HG02885 (cell line): Measurements from ENCODE around the gene TNFRSF9.
A peak's percentile ranks its signal among the peaks of the same experiment; 100 is the strongest.
"Not testable (repeated sequence)": the region's sequence is repeated elsewhere in the genome, so short reads cannot be mapped to it uniquely, and the experiment has no call there.

Source experiments
- ATAC-seq: cut with Tn5 transposase; IDR thresholded peaks from one replicate; pipeline ENCODE4 v1.9.1; 2021; ENCODE audit warnings: mild to moderate bottlenecking; ENCODE audit not compliant: unreplicated experiment, poor library complexity

TNFRSF9 gene

DNA sequence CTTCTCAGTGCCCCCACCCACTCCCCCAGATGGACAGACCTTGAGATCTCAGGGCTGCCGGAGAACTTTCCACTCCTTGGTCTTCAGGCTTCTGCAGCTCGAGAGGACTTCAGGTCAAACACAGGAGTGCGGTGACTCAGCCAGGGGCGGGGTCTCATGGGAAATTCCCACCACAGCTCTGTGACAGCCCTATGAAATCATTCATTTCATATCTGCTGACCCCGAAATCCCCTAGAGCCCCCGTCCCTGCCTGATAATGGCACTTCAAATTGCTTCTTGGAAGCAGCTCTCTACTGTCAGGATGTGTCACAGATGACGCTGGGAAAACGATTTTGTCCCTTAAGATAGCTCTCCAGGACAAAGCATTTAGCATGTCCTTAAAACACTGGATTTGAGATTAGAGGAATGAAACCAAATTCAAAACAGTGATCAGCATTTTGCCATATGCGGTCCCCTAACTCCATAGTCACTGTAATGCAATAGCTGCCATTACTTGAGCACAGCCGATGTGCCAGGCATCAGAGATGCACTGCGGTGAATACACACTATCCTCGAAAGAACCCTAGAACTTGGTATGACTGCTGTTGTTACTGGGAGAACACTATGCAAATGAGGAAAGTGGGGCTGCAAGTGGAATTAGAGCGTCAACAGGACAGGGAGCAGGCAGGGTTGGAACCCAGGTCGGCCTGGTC lies at the start of gene TNFRSF9:
Gene TNFRSF9, minus strand, starts transcription at position 95 of the 692 bp plus-strand sequence. CDS start 845 bp downstream, outside the sequence.
- no peak for ATAC-seq

DNA sequence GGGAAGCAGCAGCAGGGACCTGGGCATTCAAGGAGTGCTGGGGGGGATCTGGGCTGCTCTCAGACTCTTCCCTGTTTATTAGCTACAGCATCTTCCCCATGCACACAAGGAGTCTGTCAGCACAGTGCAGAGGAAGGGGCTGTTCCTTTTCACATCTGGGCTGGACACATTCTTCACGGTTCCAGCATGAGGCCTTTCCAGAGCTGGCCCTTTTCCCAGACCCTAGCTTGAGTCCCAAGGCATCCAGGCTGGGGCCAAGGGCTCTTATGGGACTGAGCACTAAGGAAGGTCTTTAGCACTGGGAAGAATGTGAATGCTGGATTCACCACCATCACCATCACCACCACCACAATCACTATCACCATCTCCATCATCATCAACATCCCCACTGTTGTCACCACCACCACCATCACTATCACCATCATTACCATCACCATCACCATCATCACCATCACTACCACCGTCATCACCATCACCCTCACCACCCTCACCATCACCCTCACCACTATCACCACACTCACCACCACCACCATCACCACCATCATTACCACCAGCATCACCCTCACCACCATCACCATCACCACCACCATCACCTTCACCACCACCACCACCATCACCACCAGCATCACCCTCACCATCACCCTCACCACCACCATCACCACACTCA lies 49.3 kb upstream of the TNFRSF9 start:
- ATAC-seq: no peak

DNA sequence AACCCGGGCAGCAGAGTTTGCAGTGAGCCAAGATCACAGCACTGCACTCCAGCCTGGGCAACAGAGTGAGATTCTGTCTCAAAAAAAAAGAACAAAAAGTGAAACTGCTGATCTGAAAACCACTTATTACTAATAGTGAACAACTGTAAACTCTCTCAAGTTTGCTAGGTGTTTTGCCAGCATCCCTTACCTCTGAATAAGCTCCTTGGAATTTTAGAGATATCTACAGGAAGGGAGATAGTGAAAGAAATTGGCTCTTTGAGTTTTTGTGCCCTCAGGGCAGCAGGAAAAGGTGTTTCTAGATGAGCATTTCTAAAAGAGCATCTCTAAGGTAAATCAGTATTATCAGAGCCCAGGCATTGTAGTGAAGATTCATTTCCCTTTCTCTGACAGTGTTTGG lies 47.9 kb upstream of the TNFRSF9 start:
- no peak for ATAC-seq

DNA sequence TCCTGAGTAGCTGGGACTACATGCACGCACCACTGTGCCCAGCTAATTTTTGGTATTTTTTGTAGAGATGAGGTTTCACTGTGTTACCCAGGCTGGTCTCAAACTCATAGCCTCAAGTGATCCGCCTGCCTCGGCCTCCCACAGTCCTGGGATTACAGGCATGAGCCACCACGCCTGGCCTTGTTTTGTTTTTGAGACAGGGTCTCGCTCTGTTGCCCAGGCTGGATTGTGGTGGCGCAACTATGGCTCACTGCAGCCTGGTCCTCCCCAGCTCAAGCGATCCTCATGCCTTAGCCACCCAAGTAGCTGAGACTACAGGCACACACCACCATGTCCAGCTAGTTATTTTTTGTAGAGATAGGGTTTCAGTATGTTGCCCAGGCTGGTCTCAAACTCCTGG lies 46.9 kb upstream of the TNFRSF9 start:
- ATAC-seq: no peak

DNA sequence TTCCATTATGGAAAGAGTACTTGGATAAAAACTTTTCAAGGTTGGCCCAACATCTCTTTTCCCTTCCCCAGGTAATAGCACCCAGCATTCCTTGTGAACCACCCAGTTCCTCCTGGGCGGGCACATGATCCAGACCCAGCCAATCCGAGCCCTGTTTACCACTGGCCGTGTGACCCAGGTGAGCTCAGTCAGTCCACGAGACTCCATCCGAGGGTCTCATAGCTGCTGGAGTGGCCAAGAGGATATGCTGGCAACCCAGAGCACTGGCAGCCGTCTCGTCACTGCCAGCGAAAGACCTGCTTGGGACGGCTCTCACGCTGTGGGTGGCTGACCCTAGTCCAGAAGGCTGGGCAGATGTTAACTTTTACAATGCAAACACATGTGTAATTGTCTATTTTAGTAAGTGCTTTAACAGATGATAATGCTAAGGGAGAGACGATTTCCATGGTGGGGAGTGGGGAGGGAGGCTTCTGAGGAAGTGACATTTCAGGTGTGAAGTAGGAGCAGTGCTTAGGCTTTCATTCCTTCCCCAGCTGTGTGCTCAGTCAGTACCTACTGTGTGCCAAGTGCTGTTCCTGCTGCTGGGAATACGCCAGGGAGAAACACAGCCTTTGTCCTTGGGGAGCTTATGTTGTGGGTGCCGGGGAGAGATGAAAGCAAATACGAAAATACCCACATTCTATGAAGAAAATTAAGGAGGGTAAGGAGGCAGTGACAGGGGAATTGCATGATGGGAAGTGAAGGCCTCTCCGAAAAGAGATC lies 45.4 kb upstream of the TNFRSF9 start:
- ATAC-seq: no peak

DNA sequence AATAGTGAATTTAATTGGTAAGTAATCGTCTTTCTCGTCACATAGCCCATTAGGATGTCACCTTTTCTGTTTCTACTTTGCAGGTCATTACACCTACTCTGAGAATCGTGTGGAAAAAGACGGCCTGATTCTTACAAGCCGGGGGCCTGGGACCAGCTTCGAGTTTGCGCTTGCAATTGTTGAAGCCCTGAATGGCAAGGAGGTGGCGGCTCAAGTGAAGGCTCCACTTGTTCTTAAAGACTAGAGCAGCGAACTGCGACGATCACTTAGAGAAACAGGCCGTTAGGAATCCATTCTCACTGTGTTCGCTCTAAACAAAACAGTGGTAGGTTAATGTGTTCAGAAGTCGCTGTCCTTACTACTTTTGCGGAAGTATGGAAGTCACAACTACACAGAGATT lies 44.2 kb upstream of the TNFRSF9 start:
- no peak for ATAC-seq

DNA sequence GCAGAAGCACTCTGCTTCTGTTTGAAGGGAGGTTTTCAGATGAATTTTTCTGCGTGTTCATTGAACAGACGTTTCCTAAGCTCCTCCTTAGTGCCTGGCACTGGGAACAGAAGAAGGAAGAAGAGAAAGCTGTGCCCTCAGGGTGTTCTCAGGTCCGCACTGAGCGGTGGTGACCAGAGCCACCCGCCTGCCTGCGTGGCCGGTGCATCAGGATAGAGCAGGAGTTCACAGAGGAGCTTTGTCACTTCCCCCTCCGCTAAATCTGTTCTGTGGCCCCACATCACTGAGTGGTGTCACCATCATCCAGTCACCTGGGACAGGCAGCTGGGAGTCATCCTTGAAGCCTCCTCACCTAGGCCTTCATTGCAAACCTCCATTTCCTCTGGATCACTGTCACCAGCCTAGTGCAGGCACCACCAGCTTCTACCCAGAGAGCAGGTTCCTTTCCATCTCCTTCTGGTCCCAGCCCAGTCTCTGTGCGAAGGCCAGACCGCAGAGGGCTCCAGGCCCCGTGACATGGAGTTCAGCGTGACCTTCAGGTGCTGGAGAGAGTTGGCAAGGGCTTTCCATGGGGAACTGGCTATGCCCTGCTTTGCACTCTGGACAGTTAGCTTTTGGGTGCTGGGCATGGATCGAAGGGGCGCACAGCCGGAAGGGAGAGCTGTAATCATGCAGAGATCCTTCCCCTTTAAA lies 42.6 kb upstream of the TNFRSF9 start:
- no peak for ATAC-seq

DNA sequence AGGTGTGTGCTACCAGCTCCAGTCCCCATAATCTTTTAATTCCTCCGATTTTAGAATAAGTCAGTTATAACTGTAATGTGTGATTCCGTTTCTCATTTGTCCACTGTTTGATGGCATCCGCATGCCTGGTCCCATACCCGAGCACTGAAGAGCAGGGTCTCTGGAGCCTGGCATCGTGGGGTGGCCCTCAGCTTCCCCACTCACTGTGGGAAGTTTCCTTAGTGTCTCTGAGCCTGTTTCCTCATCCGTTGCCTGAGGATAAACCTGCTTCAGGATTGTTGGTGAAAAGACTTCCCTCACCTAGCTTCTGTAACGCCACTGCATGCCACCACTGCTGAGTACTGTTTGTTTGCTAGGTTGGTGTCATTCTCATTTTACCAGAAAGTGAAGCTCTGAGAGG lies 40.3 kb upstream of the TNFRSF9 start:
- ATAC-seq: no peak

DNA sequence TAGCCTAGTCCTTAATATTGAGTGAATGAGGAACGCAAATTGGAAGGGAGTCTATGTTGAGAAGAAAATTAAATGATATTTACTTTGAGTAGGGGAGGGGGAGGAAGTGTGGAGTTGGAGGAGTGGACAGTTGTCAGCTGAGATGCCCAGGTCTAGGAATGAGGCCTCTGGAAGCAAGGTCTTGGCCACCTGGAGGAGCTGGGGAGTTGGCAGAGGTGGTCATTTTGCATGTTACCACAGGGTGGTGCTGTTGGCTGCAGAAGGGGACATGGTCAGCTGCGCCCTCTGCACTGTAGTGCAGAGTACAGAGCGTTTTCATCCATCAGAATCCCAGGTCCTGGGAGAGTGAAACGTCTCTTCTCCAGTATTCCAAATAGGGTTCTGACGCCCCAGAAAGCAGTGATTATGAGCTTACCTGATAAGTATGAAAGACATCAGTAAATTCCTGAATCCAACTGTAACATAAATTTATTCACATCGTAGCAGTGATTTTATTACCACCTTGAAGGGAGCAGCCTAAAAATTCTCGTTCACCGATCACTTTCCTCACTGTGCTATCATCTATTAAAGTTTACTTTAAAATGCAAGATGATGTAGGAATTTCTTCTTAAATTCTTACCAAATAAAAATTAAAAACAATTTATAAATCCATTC lies 34.7 kb upstream of the TNFRSF9 start:
- no peak for ATAC-seq

DNA sequence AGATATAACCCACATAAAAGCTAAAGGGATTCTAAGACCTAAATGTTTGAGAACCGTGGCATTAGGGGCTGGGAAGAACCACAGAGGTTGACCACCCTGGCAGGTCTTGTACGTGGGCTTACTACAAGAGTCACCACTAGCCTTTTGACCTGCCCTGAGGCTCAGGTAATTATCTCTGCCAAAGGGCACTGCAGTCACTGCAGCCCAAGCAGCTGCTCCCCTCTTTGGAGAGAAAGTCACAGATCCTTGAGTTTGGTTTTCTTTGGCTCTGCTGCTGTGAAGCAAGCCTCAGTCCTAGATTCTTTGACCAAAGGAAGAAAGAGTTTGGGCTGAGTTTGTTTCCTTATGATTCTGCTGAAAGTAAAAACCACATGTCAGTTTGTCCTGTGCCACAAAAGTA lies 32.4 kb upstream of the TNFRSF9 start:
- ATAC-seq: no peak

DNA sequence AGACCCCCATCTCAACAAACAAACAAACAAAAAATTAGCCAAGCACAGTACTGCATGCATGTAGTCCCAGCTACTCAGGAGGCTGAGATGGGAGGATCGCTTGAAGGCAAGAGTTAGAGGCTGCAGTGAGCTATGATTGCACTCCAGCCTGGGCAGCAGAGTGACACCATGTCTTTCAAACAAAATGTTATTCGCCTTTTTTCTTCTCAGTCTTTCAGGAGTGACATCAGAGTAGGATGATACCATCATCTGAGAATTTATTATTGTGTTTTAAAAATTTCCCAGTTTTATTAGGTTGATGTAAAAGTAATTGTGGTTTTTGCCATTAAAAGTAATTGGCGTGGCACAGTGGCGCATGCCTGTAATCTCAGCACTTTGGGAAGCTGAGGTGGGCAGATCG lies 31.6 kb upstream of the TNFRSF9 start:
- no peak for ATAC-seq

DNA sequence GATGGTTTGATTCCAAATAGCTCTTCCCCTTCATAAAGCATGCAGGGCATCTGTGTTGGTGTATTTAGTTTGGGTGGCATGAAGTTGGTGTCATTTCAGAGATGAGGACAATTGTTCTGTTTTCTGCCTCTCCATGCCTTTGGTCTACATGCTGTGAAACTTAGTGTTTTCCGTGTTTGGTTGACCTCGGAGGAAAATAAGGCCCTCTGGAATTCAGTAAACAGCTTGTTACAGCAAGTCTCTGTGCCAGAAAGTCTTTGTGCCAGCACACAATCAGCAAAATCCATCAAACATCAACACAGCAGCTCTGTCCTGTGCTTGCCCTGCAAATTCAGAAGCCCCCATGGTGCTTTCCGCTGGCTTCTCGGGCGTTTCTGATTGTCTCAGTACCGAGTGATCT lies 30.4 kb upstream of the TNFRSF9 start:
- ATAC-seq: no peak

DNA sequence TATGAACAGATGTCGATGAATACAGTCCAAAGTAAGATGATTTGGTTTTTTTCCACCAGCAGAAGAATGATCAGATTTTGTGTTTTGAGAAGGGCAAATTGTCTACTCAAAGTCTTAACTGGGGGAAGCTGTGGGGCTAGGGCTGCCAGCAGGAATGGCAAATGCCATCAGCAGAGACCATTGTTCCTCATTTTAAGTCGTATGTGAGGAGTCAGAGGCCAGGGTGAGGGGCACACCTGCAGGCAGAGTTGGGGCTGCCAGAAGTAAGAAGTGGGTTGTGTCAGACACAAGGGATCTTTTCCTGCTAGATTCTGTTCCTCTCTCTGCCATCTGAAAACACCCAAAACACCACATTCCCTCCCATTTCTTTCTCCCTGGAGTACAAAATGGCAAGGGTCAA lies 29.6 kb upstream of the TNFRSF9 start:
- ATAC-seq: no peak

DNA sequence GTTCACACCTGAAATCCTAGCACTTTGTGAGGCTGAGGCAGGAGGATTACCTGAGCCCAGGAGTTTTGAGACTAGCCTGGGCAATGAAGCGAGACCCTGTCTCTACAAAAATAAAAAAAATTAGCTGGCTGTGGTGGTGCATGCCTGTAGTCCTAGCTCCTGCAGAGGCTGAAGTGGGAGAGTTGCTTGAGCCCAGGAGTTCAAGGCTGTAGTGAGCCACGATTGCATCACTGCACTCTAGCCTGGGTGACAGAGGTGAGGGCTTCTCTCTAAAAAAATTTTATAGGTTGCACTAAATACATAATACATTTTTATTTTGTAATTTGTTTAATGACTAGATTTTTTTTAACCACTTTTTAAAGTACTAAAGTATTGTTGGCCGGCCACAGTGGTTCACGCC lies 27.0 kb upstream of the TNFRSF9 start:
- ATAC-seq: no peak

DNA sequence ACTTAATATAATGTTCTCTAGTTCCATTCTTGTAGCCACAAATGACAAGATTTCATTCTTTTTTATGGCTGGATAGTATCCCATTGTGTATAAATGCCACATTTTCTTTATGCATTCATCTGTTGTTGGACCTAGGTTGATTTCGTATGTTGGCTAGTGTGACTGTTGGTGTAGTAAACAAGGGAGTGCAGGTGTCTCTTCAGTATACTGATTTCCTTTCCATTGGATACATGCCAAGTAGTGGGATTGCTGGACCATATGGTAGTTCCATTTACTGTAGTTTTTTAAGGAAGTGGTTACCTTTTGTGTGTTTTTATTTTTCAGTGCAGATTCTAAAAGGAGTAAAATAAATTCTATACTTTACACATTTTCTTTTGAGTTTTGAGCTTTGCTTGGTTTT lies 26.6 kb upstream of the TNFRSF9 start:
- ATAC-seq: no peak

DNA sequence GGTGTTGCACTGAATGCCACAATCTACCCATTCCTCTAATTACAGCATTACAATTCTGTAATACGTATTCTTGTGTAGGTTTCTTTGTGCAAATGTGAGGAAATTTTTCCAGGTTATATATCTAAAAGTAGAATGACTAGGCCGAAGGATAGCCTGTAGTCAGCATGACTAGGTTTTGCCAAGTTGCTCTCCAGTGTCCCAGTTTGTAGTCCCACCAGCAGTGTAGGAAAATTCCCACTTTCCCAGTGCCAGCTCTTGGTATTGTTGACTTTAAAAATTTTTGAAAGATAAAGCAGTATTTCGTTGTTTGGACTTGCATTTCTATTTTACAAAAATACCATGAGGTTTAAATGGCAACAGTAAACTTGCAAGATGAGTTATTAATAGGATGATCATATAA lies 23.8 kb upstream of the TNFRSF9 start:
- no peak for ATAC-seq

DNA sequence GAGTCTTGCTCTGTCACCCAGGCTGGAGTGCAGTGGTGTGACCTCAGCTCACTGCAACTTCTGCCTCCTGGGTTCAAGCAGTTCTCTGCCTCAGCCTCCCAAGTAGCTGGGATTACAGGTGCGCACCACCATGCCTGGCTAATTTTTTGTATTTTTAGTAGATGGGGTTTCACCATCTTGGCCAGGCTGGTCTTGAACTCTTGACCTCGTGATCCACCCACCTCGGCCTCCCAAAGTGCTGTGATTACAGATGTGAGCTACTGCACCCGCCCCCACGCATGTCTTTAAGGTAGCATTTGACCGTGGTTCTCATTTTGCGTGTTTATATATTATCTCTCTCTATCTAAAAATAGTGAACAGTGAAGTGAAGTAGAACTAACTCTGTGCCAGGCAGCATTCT lies 23.2 kb upstream of the TNFRSF9 start:
- ATAC-seq: not testable (repeated sequence)

DNA sequence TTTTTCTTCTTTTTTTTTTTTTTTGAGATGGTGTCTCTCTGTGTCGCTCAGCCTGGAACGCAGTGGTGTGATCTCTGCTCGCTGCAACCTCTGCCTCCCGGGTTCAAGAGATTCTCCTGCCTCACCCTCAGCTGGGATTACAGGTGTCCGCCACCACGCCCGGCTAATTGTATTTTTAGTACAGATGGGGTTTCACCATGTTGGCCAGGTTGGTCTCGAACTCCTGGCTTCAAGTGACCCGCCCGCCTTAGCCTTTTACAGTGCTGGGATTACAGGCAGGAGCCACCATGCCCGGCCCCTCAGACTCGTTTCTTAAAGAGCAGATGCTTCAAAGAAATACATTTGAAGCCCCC lies 22.7 kb upstream of the TNFRSF9 start:
- not testable (repeated sequence) for ATAC-seq

DNA sequence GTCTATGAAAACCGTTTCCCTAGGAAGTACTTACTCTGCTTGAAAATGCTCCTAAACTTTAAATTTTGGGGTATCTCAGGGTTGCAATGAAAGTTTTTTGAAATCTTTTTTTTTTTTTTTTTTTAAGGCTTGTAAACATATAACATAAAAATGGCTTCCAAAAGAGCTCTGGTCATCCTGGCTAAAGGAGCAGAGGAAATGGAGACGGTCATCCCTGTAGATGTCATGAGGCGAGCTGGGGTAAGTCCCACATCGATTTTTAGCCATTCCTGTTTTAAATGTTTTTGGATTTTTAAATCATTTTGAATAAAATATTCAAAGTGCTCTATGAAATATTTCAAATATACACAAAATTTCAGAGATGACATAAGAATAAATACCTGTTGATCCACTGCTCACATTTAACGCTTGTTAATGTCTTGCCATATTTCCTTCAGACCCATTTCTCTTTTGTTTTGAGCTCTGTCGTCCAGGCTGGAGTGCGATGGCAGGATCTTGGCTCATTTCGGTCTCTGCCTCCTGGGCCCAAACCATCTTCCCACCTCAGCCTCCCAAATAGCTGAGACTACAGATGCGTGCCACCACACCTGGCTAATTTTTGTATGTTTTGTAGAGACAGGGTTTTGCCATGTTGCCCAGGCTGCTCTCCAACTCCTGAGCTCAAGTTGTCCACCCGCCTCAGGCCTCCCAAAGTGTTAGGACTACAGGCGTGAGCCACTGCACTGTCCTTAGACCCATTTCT lies 22.2 kb upstream of the TNFRSF9 start:
- no peak for ATAC-seq

DNA sequence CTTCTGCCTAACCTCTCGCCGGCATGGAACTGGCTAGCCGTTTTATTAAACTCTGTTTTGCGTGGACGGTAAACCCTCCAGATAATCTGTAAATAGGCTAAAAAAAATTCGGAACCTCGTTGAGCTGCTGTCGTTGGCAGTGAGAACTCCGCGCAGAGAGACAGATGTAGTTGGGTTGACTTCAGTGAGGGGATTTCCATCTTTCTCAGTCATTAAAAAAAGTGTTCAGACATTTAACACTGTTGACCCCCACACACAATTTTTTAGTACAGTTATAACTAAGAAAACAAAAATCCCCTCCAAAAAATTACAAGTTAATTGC lies 21.3 kb upstream of the TNFRSF9 start:
- ATAC-seq: peak; percentile 1
